Right renal pelvis (tissue), 4 donors: ENCODE results near the gene IFI27. TPM values are rescaled to one million over a fixed set of nuclear protein-coding genes. Genes with fewer than 3 reads are reported as not detected.
"Not testable (repeated sequence)": the region's sequence is repeated elsewhere in the genome, so short reads cannot be mapped to it uniquely, and the experiment has no call there.

ENCODE experiments used
- DNase-seq, 4 donors: peaks; one replicate each; pipeline ENCODE4 v3.0.0-alpha.2; 2013; ENCODE audit warnings: low read depth in 4 of 4, low spot score in 3 of 4, missing footprints in 1 of 4
- polyA plus RNA-seq, 4 donors: library from polyadenylated mRNA; unstranded; fragments of 120-200 nt; gene quantifications; one replicate each; pipeline ENCODE4 v1.2.1, GENCODE V29; 2013; ENCODE audit not compliant: insufficient read length in 4 of 4

Gene IFI27
- polyA plus RNA-seq, 4 donors, result 3.9 to 7.5 (median 6.9) TPM

- DNase-seq, result no peak
These were observed 35.5 kb downstream of the IFI27 start for GRCh38 chr14:94145902-94146527.

DNA sequence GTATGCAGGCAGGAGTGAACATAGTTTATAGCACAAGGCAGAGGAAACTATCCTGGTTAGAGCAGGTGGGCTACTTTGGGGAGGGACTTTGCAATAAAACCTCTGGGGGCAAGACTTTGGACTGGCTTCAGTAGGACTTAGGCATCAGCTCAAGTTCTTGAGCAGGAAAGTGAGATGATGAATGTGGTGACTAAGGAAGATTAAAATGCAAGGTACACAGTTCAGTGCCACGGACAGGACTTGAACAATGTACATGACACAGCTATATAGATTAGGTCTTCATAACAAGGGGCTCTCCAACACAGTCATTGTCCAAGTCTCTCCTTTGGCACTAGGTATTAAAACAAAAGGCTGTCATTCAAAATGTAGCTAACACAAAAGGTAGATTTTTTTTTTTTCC is 42.1 kb downstream of the IFI27 start:
- DNase-seq, result no peak

- no peak for DNase-seq
These were observed 43.3 kb downstream of the IFI27 start for GRCh38 chr14:94153750-94154342.

- not testable (repeated sequence) for DNase-seq
These were observed 45.6 kb downstream of the IFI27 start for GRCh38 chr14:94156143-94156542.

DNA sequence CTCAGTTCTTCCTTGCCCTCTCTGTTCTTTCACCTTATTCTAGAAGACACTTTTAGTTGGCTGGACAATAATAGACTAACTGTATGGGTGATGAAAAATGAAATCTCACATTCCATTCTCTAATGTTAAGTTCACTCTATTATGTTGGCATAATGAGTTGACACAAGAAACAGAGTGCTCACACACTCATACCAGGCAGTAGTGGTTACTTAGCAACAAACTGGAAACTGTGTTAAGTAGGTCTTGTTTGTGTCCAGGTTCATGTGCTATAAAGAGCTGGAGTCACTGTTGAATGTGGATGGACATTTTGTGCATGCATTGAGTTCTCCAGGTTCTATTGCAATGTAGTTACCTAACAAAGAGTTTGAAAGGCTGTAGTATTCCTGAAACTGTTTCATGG is 46.7 kb downstream of the IFI27 start:
- no peak for DNase-seq

- no peak for DNase-seq
These were observed 47.8 kb downstream of the IFI27 start for GRCh38 chr14:94158239-94158883.

DNA sequence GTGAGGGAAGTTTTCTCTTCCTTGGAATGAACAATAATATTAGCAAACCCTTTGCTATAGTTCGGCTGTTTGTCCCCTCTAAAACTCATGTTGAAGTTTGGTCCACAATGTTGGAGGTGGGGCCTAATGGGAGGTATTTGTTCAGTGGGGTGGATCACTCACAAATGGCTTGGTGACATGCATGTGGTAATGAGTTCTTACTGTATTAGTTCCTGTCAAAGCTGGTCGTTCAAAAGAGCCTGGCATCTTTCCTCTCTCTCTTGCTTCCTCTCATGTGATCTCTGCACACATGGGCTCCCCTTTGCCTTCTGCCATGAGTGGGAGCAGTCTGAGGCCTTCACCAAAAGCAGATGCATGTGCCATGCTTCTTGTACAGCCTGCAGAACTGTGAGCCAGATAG is 50.5 kb downstream of the IFI27 start:
- no peak for DNase-seq

- no peak for DNase-seq
These were observed 51.4 kb downstream of the IFI27 start for GRCh38 chr14:94161981-94162380.

DNA sequence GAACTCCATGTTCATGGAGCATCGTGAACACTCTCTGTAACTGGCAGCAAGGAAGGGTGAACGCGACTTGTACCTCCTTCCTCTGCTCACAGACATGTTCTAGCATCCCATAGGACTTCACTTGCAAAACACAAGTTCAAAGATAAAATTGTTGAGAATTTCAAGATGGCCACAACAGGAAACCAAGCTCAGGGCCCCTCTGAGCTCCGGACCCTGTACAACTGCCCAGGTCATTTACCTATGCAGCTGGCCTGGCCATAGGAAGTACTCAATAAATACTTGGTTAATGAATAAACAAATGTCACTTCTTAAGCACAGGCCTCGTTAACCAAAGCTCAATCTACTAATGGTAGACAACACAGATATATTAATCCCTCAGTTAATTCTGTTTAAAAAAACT is 51.9 kb downstream of the IFI27 start:
- no peak for DNase-seq

- no peak for DNase-seq
These were observed 53.3 kb downstream of the IFI27 start for GRCh38 chr14:94163796-94164195.

DNA sequence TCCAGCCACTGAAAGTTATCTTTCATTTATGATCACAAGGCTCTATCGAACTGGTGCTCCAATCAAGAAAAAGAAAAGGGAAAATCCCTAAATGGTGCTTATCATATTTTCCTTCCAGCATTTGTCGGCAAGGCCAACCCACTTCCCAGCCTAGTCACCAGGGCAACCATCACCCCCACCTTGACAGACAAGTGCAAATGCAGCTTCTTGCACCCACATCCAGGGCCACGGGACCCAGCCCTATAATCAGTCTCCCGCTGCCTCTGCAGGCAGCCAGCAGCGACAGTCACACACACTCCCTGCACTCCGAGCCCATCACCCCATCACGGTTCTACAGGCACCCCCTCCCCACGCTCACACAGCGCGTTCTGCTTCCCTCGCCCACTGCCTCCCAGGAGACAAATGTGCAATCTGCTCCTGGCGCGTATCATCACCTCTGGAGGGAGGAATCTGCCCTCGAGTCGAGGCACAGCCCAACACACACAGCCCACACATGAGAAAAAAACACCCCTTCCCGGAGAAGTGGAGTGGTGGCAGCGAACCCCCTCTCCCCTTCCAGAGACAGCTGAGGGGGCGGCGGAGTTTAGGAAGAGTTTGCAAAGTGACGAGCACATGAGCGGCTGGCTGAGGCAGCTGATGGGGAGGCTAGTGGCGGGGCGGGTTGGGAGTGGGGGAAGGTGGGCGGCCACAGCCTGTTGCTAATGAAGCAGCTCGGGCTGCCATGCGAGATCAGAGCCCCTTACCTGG is 54.3 kb downstream of the IFI27 start:
- DNase-seq, result no peak

DNA sequence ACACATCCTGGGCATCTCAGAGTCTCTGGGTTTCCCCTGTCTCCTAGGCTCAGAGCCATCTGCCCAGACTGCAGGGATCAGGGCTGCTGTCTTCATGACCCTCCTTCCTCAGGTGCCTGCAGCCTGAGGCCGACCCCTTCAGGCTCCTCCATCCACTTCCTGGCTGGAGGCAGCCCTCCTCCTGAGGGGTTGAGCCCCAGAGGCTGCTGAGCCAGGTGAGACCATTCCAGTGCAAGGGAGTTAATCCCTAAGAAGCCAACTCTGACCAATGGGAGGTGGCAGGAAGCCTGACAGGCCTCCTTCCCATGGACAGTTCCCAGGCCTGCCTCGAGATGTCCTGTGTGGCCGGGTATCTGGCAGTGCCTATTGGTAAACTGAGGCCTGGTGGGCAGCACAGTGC is 55.2 kb downstream of the IFI27 start:
- no peak for DNase-seq

Other genes with a start within 250 kb of the IFI27 start
- gene FAM181A, start 183.4 kb upstream of the IFI27 start, polyA plus RNA-seq, result not detected
- gene ASB2, start 134.2 kb upstream of the IFI27 start, polyA plus RNA-seq, result under 1 TPM; 0.30 to 0.58 (median 0.40) TPM
- gene CCDC197, start 113.4 kb upstream of the IFI27 start, polyA plus RNA-seq, result not detected
- gene OTUB2, start 84.4 kb upstream of the IFI27 start, polyA plus RNA-seq, result 1 to 10 TPM; 4.1 to 5.1 (median 4.8) TPM
- 100 to 1,000 TPM; 154 to 169 (median 159) TPM for gene DDX24, start 29.5 kb upstream of the IFI27 start, polyA plus RNA-seq
- gene IFI27L1, start 29.4 kb upstream of the IFI27 start, polyA plus RNA-seq, result 10 to 100 TPM; 22.4 to 27.0 (median 25.7) TPM
- gene IFI27L2, start 18.9 kb downstream of the IFI27 start, polyA plus RNA-seq, result 10 to 100 TPM; 21.2 to 31.1 (median 27.2) TPM
- under 1 TPM; 0.15 to 0.29 (median 0.21) TPM for gene PPP4R4, start 63.6 kb downstream of the IFI27 start, polyA plus RNA-seq
- gene SERPINA10, start 182.5 kb downstream of the IFI27 start, polyA plus RNA-seq, result under 1 TPM; 0.10 to 0.34 (median 0.17) TPM
- 10 to 100 TPM in 1 of 4 donors, 1 to 10 TPM in 3; 2.1 to 10.4 (median 7.1) TPM for gene SERPINA6, start 212.6 kb downstream of the IFI27 start, polyA plus RNA-seq